ENCODE data around the gene GLB1L3.
"Not testable (repeated sequence)": the region's sequence is repeated elsewhere in the genome, so short reads cannot be mapped to it uniquely, and the experiment has no call there.

Gene GLB1L3

GRCh38 chr11:134342572-134343340 lies 66.6 kb downstream of the GLB1L3 start:
- no peak for TF ChIP-seq CTCF (IDR thresholded peaks at IDR 0.05; ENCODE audit: extremely low read depth, missing control alignments)

GRCh38 chr11:134343646-134344045 lies 67.5 kb downstream of the GLB1L3 start:
- TF ChIP-seq CTCF (IDR thresholded peaks at IDR 0.05; ENCODE audit: extremely low read depth, missing control alignments), result no peak
- no peak for DNase-seq (ENCODE audit: low spot score)

More at GRCh38 chr11:134342572-134343340, 66.6 kb downstream of the GLB1L3 start:
- no peak for DNase-seq (ENCODE audit: low spot score)

- DNase-seq (ENCODE audit: low spot score), result not testable (repeated sequence)
These were observed 68.5 kb downstream of the GLB1L3 start for GRCh38 chr11:134344497-134345236.

GRCh38 chr11:134345237-134345550 lies 69.0 kb downstream of the GLB1L3 start:
- DNase-seq (ENCODE audit: low spot score), result no peak
- TF ChIP-seq CTCF (IDR thresholded peaks at IDR 0.05; ENCODE audit: extremely low read depth, missing control alignments), result no peak

- DNase-seq (ENCODE audit: low spot score), result no peak
- TF ChIP-seq CTCF (IDR thresholded peaks at IDR 0.05; ENCODE audit: extremely low read depth, missing control alignments), result no peak
These were observed 70.2 kb downstream of the GLB1L3 start for GRCh38 chr11:134346101-134346975.

GRCh38 chr11:134346976-134347350 lies 70.8 kb downstream of the GLB1L3 start:
- DNase-seq (ENCODE audit: low spot score), result no peak
- no peak for TF ChIP-seq CTCF (IDR thresholded peaks at IDR 0.05; ENCODE audit: extremely low read depth, missing control alignments)

GRCh38 chr11:134347441-134347840 lies 71.3 kb downstream of the GLB1L3 start:
- no peak for DNase-seq (ENCODE audit: low spot score)
- no peak for TF ChIP-seq CTCF (IDR thresholded peaks at IDR 0.05; ENCODE audit: extremely low read depth, missing control alignments)
